Astrocyte (in vitro differentiated cells and primary cell): ENCODE measurements around the gene MT1HL1. TPM values are rescaled to one million over a fixed set of nuclear protein-coding genes. Genes with fewer than 3 reads are reported as not detected.

Experiments used
- DNase-seq: peaks from one replicate; pipeline ENCODE4 v3.0.0-alpha.2; 2010; ENCODE audit warnings: low read depth
- FAIRE-seq: peaks from 2 replicates; lab custom pipeline; 2011; peaks lifted over from hg19 to GRCh38; lab: Jason Lieb, UNC
- H2AFZ ChIP-seq: 2 replicates; pipeline ENCODE4 v1.6.0; 2012; ENCODE audit warnings: low read depth, low read length, inconsistent platforms
- H3K27ac ChIP-seq: 2 replicates; pipeline ENCODE4 v1.5.1; 2011; ENCODE audit warnings: low read depth, low read length, inconsistent platforms
- H3K27me3 ChIP-seq: 2 replicates; pipeline ENCODE4 v1.6.0; 2011; ENCODE audit warnings: low read length, inconsistent platforms; ENCODE audit not compliant: insufficient read depth
- H3K36me3 ChIP-seq: 2 replicates; pipeline ENCODE4 v1.5.1; 2011; ENCODE audit warnings: low read length, inconsistent platforms; ENCODE audit not compliant: insufficient read depth
- H3K4me1 ChIP-seq: 2 replicates; pipeline ENCODE4 v1.5.1; 2011; ENCODE audit warnings: low read length, inconsistent platforms; ENCODE audit not compliant: insufficient read depth
- H3K4me2 ChIP-seq: 2 replicates; pipeline ENCODE4 v1.6.0; 2012; ENCODE audit warnings: low read length, inconsistent platforms
- H3K4me3 ChIP-seq: 2 replicates; pipeline ENCODE4 v1.5.1; 2011; ENCODE audit warnings: low read depth, mild to moderate bottlenecking, low read length, inconsistent platforms; ENCODE audit not compliant: insufficient read depth
- H3K79me2 ChIP-seq: 2 replicates; pipeline ENCODE4 v1.6.0; 2012; ENCODE audit warnings: mild to moderate bottlenecking, low read length, inconsistent platforms; ENCODE audit not compliant: insufficient read depth
- H3K9ac ChIP-seq: 2 replicates; pipeline ENCODE4 v1.6.0; 2012; ENCODE audit warnings: mild to moderate bottlenecking, low read length, inconsistent platforms
- H3K9me3 ChIP-seq: 2 replicates; pipeline ENCODE4 v1.5.1; 2012; ENCODE audit warnings: low read depth, mild to moderate bottlenecking, low read length, inconsistent platforms; ENCODE audit not compliant: insufficient read depth
- H4K20me1 ChIP-seq: 2 replicates; pipeline ENCODE4 v1.6.0; 2012; ENCODE audit warnings: low read length, inconsistent platforms; ENCODE audit not compliant: insufficient read depth
- H3K27ac Mint-ChIP-seq: one replicate; pipeline ENCODE4 v1.8.0; 2021; ENCODE audit warnings: mild to moderate bottlenecking, mixed read lengths; ENCODE audit not compliant: unreplicated experiment
- H3K27me3 Mint-ChIP-seq: one replicate; pipeline ENCODE4 v1.8.0; 2021; ENCODE audit warnings: low read depth, mixed read lengths; ENCODE audit not compliant: unreplicated experiment
- H3K36me3 Mint-ChIP-seq: one replicate; pipeline ENCODE4 v1.8.0; 2021; ENCODE audit warnings: low read depth, mixed read lengths; ENCODE audit not compliant: unreplicated experiment
- H3K4me1 Mint-ChIP-seq: one replicate; pipeline ENCODE4 v1.8.0; 2021; ENCODE audit warnings: low read depth, mixed read lengths; ENCODE audit not compliant: unreplicated experiment
- H3K4me3 Mint-ChIP-seq: one replicate; pipeline ENCODE4 v1.8.0; 2021; ENCODE audit warnings: mild to moderate bottlenecking, moderate library complexity, mixed read lengths; ENCODE audit not compliant: unreplicated experiment
- H3K9me3 Mint-ChIP-seq: one replicate; pipeline ENCODE4 v1.8.0; 2021; ENCODE audit warnings: mild to moderate bottlenecking, mixed read lengths; ENCODE audit not compliant: unreplicated experiment
- EZH2 ChIP-seq: IDR thresholded peaks from 2 replicates; pipeline ENCODE4 v1.6.1; 2012; ENCODE audit warnings: mild to moderate bottlenecking, low read length, inconsistent platforms; ENCODE audit not compliant: insufficient read depth
- total RNA-seq: library from RNA; stranded (reverse); gene quantifications from 2 replicates; pipeline ENCODE4 v1.2.1, GENCODE V29; 2021
- TF ChIP-seq, protein P1 (sequence below): IDR thresholded peaks from 2 replicates; pipeline ENCODE4 v1.5.1; 2011; ENCODE audit warnings: low read depth, mild to moderate bottlenecking, inconsistent platforms, low read length, moderate library complexity; ENCODE audit not compliant: insufficient read depth

The MT1HL1 gene
- total RNA-seq, 1 donor from 2014 or later, result not detected

DNA sequence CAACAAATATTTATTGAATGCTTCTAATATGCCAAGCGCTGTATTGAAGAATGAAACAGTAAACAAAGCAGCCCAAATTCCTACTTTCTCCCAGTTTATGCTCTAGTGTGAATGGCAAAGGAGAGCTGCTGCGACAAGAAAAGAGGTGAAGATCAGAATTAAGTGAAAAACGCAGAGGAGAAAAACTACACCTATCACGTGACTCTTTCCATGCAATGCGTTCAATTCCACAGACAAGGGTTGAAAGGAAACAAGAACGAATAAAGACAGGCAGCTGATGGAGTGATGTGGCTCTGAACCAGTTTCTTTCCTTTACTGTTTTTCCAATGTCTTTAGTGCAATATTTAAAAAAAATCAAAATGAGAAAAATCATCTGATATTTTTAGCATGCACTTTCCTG lies 23.6 kb downstream of the MT1HL1 start:
- Mint-ChIP-seq H3K36me3 (no peaks in the 10 kb centered on the region), H3K27me3 (peaks cover 4% of the 10 kb centered on the region), H3K4me1 (no peaks in the 10 kb centered on the region), H3K4me3 (no peak overlapping the region), H3K9me3 (no peaks in the 10 kb centered on the region), H3K27ac (no peak overlapping the region)
- no peak overlapping the region for H3K27ac ChIP-seq
- no peaks in the 10 kb centered on the region for H3K79me2 ChIP-seq
- no peak overlapping the region for H3K9ac ChIP-seq
- FAIRE-seq (no peak), DNase-seq (no peak)
- H3K4me1 ChIP-seq, result no peaks in the 10 kb centered on the region
- no peak for TF ChIP-seq EZH2
- TF ChIP-seq, protein P1, sequence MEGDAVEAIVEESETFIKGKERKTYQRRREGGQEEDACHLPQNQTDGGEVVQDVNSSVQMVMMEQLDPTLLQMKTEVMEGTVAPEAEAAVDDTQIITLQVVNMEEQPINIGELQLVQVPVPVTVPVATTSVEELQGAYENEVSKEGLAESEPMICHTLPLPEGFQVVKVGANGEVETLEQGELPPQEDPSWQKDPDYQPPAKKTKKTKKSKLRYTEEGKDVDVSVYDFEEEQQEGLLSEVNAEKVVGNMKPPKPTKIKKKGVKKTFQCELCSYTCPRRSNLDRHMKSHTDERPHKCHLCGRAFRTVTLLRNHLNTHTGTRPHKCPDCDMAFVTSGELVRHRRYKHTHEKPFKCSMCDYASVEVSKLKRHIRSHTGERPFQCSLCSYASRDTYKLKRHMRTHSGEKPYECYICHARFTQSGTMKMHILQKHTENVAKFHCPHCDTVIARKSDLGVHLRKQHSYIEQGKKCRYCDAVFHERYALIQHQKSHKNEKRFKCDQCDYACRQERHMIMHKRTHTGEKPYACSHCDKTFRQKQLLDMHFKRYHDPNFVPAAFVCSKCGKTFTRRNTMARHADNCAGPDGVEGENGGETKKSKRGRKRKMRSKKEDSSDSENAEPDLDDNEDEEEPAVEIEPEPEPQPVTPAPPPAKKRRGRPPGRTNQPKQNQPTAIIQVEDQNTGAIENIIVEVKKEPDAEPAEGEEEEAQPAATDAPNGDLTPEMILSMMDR, result no peak
- no peaks in the 10 kb centered on the region for H3K36me3 ChIP-seq
- peaks cover 11% of the 10 kb centered on the region for H3K9me3 ChIP-seq
- no peak overlapping the region for H2AFZ ChIP-seq
- no peak overlapping the region for H3K4me2 ChIP-seq
- H3K4me3 ChIP-seq, result no peak overlapping the region
- H4K20me1 ChIP-seq, result no peaks in the 10 kb centered on the region
- no peaks in the 10 kb centered on the region for H3K27me3 ChIP-seq

DNA sequence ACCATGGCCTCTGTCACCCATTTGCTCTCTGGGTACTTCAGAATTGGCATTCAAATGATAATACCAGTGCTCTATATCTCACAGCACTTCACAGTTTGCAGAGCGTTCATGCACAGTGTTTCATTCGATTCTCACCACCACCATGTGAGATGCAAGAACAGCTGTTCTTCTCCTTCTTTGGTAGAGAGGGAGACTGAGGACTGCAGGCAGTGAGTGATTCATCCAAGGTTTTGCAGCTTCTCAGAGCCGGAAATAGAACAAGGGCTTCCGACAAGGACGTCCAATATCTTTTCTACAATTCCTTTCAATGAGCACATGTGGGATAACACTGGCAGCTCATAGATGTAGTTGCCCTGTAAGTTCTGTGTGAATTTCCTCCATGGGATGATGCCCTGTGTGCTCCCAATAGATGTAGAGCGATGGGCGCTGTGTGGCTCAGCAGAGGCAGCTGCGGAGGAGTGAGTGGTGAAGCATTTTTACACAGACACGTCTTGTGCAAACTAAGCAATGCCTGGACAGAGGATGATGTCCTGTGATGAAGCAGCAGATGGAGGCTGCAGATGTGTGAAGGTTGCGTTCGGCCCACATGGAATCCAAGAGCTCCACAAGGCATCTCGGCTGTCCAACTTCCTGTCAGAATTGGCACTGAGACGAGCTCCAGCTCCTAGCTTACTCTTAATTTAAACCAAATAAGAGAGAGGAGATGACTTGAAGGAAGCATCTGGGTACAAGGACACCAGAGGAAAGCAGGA lies 24.9 kb downstream of the MT1HL1 start:
- no peak overlapping the region for H3K27ac Mint-ChIP-seq
- H3K27me3 ChIP-seq, result no peaks in the 10 kb centered on the region
- H3K27ac ChIP-seq, result no peak overlapping the region
- no peak overlapping the region for H3K9ac ChIP-seq
- H3K4me2 ChIP-seq, result no peak overlapping the region
- no peaks in the 10 kb centered on the region for H3K79me2 ChIP-seq
- no peaks in the 10 kb centered on the region for H3K4me1 Mint-ChIP-seq
- H2AFZ ChIP-seq, result no peak overlapping the region
- no peaks in the 10 kb centered on the region for H4K20me1 ChIP-seq
- H3K36me3 ChIP-seq, result no peaks in the 10 kb centered on the region
- TF ChIP-seq, protein P1, result no peak
- TF ChIP-seq EZH2, result no peak
- FAIRE-seq, result no peak
- peaks cover 11% of the 10 kb centered on the region for H3K9me3 ChIP-seq
- no peaks in the 10 kb centered on the region for H3K4me1 ChIP-seq
- no peaks in the 10 kb centered on the region for H3K27me3 Mint-ChIP-seq
- no peaks in the 10 kb centered on the region for H3K36me3 Mint-ChIP-seq
- H3K4me3 Mint-ChIP-seq, result no peak overlapping the region
- DNase-seq, result no peak
- H3K9me3 Mint-ChIP-seq, result no peaks in the 10 kb centered on the region
- H3K4me3 ChIP-seq, result no peak overlapping the region

DNA sequence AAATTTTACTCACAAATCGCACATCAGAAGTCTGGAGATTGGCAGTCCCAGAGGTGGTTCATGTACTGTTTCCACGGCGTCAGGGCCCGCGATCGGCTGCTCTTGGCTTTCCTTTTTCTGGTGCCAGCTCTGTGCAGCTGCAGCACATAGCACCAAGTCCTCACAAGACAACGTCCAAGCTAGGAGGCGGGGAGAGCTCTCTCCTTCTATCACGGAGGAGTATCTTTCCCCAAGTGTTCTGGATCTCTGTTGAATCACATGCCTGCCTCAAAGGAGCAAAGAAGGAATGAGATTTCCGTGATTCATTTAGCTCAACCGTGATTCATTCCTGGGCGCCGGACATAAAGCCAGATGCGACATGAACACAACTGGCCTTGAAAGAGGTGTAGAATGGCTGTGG lies 25.5 kb downstream of the MT1HL1 start:
- Histone ChIP-seq H3K4me2 (no peak overlapping the region), H3K27ac (no peak overlapping the region), H3K79me2 (no peaks in the 10 kb centered on the region), H3K27me3 (no peaks in the 10 kb centered on the region), H2AFZ (no peak overlapping the region), H3K4me3 (no peak overlapping the region), H3K36me3 (no peaks in the 10 kb centered on the region), H3K9me3 (peaks cover 11% of the 10 kb centered on the region), H3K9ac (no peak overlapping the region), H3K4me1 (no peaks in the 10 kb centered on the region), H4K20me1 (no peaks in the 10 kb centered on the region)
- Mint-ChIP-seq H3K4me3 (no peak overlapping the region), H3K9me3 (no peaks in the 10 kb centered on the region), H3K4me1 (no peaks in the 10 kb centered on the region), H3K27me3 (no peaks in the 10 kb centered on the region), H3K27ac (no peak overlapping the region), H3K36me3 (no peaks in the 10 kb centered on the region)
- TF ChIP-seq EZH2, result no peak
- TF ChIP-seq, protein P1, result no peak
- DNase-seq (no peak), FAIRE-seq (no peak)
